NCI-H69 (cell line): ENCODE results near the gene STX7.

Experiments used
- DNase-seq: peaks from one replicate; lab custom pipeline; 2025; lab: John Stamatoyannopoulos, UW

Gene STX7

GRCh38 chr6:132412656-132413498 is 100.0 kb downstream of the STX7 start:
- no peak for DNase-seq

GRCh38 chr6:132411296-132411695 is 101.6 kb downstream of the STX7 start:
- no peak for DNase-seq

DNA sequence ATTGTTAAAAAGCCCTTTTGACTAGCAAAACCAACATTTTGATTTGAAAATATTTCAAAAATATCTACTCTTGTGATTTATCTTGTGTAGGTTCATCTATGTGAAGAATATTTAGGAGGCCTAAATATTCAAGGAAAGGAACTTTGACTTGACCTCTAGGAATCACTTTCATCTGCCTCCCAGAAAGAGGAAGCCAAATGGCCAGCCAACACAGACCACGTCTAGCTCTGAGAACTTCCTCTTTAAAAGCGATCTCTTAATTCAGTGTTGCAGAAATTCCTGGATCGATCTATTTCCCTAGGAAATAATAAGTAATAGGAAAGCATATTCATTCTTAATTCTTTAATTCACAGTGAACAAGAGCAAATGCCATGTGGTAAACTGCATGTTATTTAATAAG is 102.1 kb downstream of the STX7 start:
- no peak for DNase-seq

- DNase-seq: no peak
These were observed 107.6 kb downstream of the STX7 start for GRCh38 chr6:132405143-132405915.

- DNase-seq: peak; percentile 59
These were observed 108.2 kb downstream of the STX7 start for GRCh38 chr6:132404736-132405135.

DNA sequence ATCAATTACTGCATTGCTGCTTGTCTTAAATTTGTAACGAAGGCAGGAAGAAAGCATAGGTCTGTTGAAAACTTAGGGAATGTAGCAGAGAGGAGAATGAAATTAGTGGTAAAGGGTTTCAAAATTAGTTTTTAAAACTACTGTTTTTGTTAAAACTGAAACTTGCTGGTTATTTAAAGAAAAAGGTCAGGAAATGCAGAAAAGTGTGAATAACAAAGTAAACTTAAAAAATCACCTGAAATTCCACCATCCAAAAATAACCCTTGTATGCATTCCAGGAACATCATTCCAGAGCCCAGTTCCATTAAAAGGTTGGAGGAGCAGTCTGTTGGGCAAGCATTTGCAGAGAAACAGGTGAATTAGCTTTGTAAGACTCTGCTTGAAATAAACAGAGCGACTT is 108.6 kb downstream of the STX7 start:
- no peak for DNase-seq

DNA sequence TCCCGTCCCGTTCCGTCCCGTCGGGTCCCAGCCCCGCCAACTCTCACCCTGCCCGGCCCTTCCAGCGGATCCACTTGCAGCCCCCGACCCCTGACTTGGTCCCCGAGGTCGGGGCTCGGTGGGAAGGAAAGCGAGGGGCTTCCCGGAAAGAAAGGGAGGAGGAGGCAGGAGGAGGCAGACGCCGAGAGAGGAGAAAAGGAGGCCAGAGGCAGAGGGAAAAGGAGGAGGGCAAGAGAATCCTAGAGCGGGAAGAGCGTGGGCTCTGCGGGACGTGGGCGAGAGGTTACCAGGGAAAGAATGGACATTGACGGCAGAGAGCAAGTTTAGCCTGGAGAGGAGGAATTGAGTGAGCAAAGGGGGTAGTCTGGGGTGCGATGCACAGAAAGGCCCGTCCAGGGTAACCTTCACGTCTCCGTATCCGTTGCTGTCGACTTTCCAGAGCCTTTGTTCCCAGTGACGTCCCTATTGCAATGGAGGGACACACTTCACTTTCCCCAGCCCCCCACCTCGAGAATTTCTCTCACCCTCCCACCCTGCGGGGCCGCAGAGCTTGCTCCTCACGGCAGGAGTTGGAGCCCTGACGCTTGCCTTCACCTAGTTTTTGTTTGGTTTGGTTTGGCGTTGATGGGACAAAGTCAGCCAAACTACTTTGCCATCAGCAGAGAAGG is 111.2 kb downstream of the STX7 start:
- peak; percentile 44 for DNase-seq

DNA sequence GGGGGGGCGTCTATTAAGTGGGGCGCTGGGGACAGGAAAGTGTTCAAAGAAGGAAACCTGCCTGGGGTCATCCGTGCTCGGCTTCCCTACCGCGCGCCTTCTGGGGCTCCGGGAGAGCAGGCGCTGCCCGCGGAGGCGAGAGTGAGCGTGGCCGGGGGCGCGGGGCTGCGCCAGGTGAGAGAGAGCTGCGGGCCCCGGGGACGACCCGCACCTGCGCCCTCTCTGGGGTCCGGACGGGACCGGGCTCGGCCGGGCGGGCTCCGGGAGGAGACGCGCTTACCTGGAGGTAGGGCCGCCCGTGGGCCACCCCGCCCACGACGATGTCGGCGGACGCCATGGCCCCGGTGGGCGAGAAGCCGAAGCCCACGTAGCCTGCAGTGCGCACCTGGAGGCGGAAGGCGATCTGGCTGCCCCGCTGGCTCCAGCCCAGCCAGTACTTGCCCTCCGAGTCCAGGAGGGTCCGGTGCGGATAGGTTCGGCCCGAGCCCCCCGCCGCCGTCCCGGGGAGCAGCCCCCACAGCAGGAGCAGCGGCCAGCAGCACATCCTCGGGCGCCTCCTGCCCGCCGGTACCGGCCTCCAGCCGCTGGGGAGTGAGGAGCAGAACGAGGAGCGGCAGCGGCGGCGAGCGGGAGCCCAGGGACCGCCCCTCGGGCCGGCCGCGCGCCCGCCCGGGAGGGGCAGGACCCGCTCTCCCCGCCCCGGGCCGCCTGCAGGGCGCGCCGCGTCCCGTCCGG is 111.9 kb downstream of the STX7 start, which contains the start of gene MOXD1:
TSS of gene MOXD1 (minus strand) at position 593 of the 735 bp plus-strand sequence. CDS start at position 544, 49 bp downstream.
- peak; percentile 72 for DNase-seq

GRCh38 chr6:132400555-132400882 is 112.4 kb downstream of the STX7 start:
- DNase-seq: no peak

DNA sequence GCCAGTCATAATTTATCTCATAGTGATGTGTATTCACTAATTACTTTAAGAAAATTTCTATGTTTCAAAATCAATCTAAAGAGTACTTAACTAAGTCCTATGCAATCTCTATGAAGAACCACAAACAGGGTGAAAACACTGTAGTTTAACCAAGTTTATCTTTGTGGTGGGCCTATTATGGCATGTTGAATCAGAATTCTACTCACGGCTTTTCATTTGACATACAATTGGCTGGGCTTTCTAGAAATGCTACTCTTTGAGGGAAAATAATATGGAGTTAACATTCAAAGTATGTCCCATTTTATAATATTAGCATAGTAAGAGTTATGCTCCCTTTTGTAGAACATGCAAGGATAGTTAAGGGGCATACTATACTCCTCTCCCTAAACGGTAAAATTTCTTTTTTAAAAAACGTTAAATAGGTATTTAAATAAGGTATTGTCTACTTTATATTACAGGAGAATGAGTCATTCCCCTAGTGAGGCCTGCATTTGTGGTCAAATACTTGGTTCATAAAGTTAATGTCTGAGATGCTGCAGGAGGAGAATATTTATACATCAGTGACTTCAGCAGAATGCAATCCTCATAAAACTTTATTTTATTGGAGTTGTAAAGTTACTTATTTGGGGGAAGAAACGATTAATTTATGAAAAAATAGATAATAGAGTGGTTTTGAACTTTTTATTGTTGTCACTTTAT is 113.4 kb downstream of the STX7 start:
- no peak for DNase-seq
